Urothelium cell line (cell line): Measurements from ENCODE around the gene ZNF594.
"Not testable (repeated sequence)": the region's sequence is repeated elsewhere in the genome, so short reads cannot be mapped to it uniquely, and the experiment has no call there.

ENCODE experiments used
- DNase-seq: peaks from one replicate; pipeline ENCODE4 v3.0.0; 2011; ENCODE audit warnings: low spot score, mixed read lengths
- FAIRE-seq: peaks from 2 replicates; lab custom pipeline; 2011; peaks lifted over from hg19 to GRCh38; lab: Jason Lieb, UNC

ZNF594 gene

GRCh38 chr17:5137511-5138197, 54.0 kb downstream of the ZNF594 start:
- not testable (repeated sequence) for DNase-seq, FAIRE-seq

GRCh38 chr17:5136580-5137412, 54.9 kb downstream of the ZNF594 start:
- not testable (repeated sequence) for DNase-seq, FAIRE-seq

- no peak for DNase-seq
- FAIRE-seq = no peak
Measured at GRCh38 chr17:5135726-5136579, 55.7 kb downstream of the ZNF594 start.

- FAIRE-seq, DNase-seq: not testable (repeated sequence)
Measured at GRCh38 chr17:5135131-5135712, 56.4 kb downstream of the ZNF594 start.

- not testable (repeated sequence) for FAIRE-seq, DNase-seq
Measured at GRCh38 chr17:5134571-5134970, 57.1 kb downstream of the ZNF594 start.

GRCh38 chr17:5133961-5134360, 57.7 kb downstream of the ZNF594 start:
- DNase-seq, FAIRE-seq: not testable (repeated sequence)

- FAIRE-seq (no peak), DNase-seq (no peak)
Measured at GRCh38 chr17:5133311-5133710, 58.4 kb downstream of the ZNF594 start.

GRCh38 chr17:5132503-5133225, 59.0 kb downstream of the ZNF594 start:
- FAIRE-seq = not testable (repeated sequence)

GRCh38 chr17:5131799-5132502, 59.7 kb downstream of the ZNF594 start:
- DNase-seq, FAIRE-seq: not testable (repeated sequence)

More at GRCh38 chr17:5132503-5133225, 59.0 kb downstream of the ZNF594 start:
- not testable (repeated sequence) for DNase-seq

GRCh38 chr17:5131146-5131715, 60.4 kb downstream of the ZNF594 start:
- FAIRE-seq = no peak
- DNase-seq = no peak

- not testable (repeated sequence) for DNase-seq, FAIRE-seq
Measured at GRCh38 chr17:5130687-5131086, 61.0 kb downstream of the ZNF594 start.

- DNase-seq, FAIRE-seq: not testable (repeated sequence)
Measured at GRCh38 chr17:5130261-5130660, 61.4 kb downstream of the ZNF594 start.

- FAIRE-seq, DNase-seq: not testable (repeated sequence)
Measured at GRCh38 chr17:5129770-5130169, 61.9 kb downstream of the ZNF594 start.
